HG03558 (cell line): ENCODE measurements around the gene NEXN.

Source experiments
- ATAC-seq: cut with Tn5 transposase; IDR thresholded peaks from one replicate; pipeline ENCODE4 v1.9.1; 2021; ENCODE audit warnings: moderate number of reproducible peaks; ENCODE audit not compliant: unreplicated experiment; ENCODE audit errors: extremely low read depth

Gene NEXN

DNA sequence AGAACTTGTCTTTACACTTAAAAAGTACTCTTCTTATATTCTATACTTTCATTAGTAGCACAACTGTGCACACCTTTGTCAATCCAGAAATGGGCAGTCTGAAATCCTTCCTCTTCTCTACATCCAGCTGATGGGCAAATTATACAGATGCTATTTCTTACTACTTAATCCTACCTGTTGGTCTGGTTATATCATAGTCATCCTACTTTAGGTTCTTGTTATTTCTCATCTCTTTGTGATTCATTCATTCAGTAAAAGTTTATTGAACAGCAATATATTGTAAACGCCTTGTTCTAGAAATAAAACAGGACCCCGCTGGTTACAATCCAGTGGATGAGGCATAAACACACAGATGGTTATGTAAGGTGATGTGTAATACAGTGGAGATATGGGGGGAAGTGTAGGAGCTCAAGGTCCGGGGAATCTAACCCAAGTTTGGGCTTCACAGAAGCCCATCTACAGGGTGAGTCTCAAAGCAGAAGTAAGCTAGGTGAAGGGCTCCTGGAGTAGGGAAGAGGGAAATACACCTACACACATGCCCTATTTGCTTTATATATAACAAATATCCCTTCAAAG lies 102.3 kb downstream of the NEXN start:
- ATAC-seq: no peak

DNA sequence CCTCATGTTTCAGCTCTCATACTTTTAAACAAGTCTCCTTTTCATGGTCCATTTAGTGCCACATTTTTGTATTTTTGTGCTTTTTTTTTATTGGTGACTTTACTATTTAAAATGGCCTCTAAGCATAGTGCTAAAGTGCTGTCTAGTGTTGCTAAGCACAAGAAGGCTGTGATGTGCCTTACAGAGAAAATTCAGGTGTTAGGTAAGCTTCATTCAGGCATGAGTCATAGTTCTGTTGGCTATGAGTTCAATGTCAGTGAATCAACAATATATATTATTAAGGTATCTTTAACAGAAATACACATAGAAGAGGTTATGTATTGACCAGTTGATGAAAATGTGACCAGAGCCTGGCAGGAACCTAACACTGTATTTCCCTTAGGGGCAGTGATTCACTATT lies 103.2 kb downstream of the NEXN start:
- ATAC-seq: no peak
